Fibroblast of villous mesenchyme (primary cell): ENCODE measurements around the gene LRPPRC. TPM values are rescaled to one million over a fixed set of nuclear protein-coding genes. Genes with fewer than 3 reads are reported as not detected.

Experiments
- DNase-seq: peaks from one replicate; pipeline ENCODE4 v3.0.0-alpha.2; 2010; ENCODE audit warnings: low read depth
- H3K4me3 ChIP-seq: 2 replicates; pipeline ENCODE4 v1.5.1; 2011; ENCODE audit warnings: low read depth, mild to moderate bottlenecking, low read length
- CTCF ChIP-seq: IDR thresholded peaks from 2 replicates; pipeline ENCODE4 v1.5.1; 2012; ENCODE audit warnings: low read depth, mild to moderate bottlenecking, low read length; ENCODE audit not compliant: insufficient read depth
- total RNA-seq: library from RNA; depleted of rRNA; stranded (reverse); fragments of >200 nt; gene quantifications from 2 replicates; pipeline ENCODE4 v1.2.3, GENCODE V29; 2012

Gene LRPPRC
- total RNA-seq, 1 donor: 63.9 TPM

GRCh38 chr2:43985359-43985758 lies 10.4 kb downstream of the LRPPRC start:
- no peak for TF ChIP-seq CTCF
- no peak overlapping the region for H3K4me3 ChIP-seq
- DNase-seq: no peak

GRCh38 chr2:43984533-43984932 lies 11.3 kb downstream of the LRPPRC start:
- DNase-seq: no peak
- TF ChIP-seq CTCF: no peak
- H3K4me3 ChIP-seq: no peak overlapping the region

GRCh38 chr2:43980902-43981301 lies 14.9 kb downstream of the LRPPRC start:
- no peak for TF ChIP-seq CTCF
- DNase-seq: no peak
- H3K4me3 ChIP-seq: no peak overlapping the region

GRCh38 chr2:43977677-43978375 lies 18.0 kb downstream of the LRPPRC start:
- no peak for TF ChIP-seq CTCF
- no peak overlapping the region for H3K4me3 ChIP-seq
- no peak for DNase-seq

GRCh38 chr2:43960921-43961320 lies 34.9 kb downstream of the LRPPRC start:
- no peak overlapping the region for H3K4me3 ChIP-seq
- no peak for DNase-seq
- TF ChIP-seq CTCF: no peak

GRCh38 chr2:43958397-43959275 lies 37.2 kb downstream of the LRPPRC start:
- DNase-seq: no peak
- TF ChIP-seq CTCF: no peak
- H3K4me3 ChIP-seq: no peak overlapping the region
